Liver (tissue), 3 donors: ENCODE measurements around the gene GAL.

Experiments
- ATF3 ChIP-seq: IDR thresholded peaks from 2 replicates; pipeline ENCODE4 v1.6.1; 2016; ENCODE audit warnings: antibody characterized with exemption
- EGR1 ChIP-seq, 2 donors: IDR thresholded peaks; 2 replicates each; pipeline ENCODE4 v1.6.1; 2016 to 2018; ENCODE audit warnings: antibody characterized with exemption in 2 of 2, low read depth in 2 of 2
- JUND ChIP-seq, 2 donors: IDR thresholded peaks; 2 replicates each; pipeline ENCODE4 v1.6.1; 2016; ENCODE audit warnings: antibody characterized with exemption in 2 of 2
- MAX ChIP-seq: IDR thresholded peaks from 2 replicates; pipeline ENCODE4 v1.6.1; 2016; ENCODE audit warnings: antibody characterized with exemption
- RAD21 ChIP-seq, 2 donors: IDR thresholded peaks; 2 replicates each; pipeline ENCODE4 v1.6.1; 2016; ENCODE audit warnings: antibody characterized with exemption in 2 of 2, mild to moderate bottlenecking in 2 of 2
- ZBTB33 ChIP-seq: IDR thresholded peaks from 2 replicates; pipeline ENCODE4 v1.6.1; 2016; ENCODE audit warnings: antibody characterized with exemption
- TF ChIP-seq, protein P1 (sequence below): fragments of 150-350 bp; IDR thresholded peaks from 2 replicates; pipeline ENCODE4 v1.5.1; 2017; ENCODE audit warnings: improper control_type of control experiment, low read depth, low read length; ENCODE audit not compliant: missing input control
- TF ChIP-seq, protein P2 (sequence below): IDR thresholded peaks from 2 replicates; pipeline ENCODE4 v1.6.1; 2016; ENCODE audit warnings: antibody characterized with exemption, mild to moderate bottlenecking
- donor health status: healthy.
- donor health status: healthy.

DNA sequence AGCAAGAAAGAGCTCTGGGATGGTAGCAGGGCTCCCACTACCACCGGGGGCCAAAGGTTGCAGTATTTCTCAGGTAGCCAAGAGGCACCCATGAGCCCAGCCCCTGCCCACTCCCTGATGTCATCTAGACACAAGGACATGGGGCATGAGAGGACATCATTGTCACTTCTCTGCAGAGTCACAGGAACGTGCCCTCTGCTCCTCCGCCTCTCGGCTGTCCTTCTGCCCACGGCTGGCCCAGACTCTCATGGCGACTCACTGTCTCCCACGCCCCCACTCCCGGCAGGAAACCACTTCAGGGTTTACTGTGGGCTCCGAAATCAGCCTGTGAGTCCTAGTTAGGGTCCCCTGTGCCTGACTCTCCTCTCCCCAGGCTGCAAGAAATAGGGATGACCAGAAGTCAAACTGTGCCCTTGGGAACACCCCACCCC lies 1.8 kb upstream of the GAL start:
- no peak for TF ChIP-seq RAD21 (IDR thresholded peaks at IDR 0.05)
- no peak for TF ChIP-seq EGR1 (IDR thresholded peaks at IDR 0.05; ENCODE audit: low read depth in 2 of 2)
- TF ChIP-seq, protein P1, sequence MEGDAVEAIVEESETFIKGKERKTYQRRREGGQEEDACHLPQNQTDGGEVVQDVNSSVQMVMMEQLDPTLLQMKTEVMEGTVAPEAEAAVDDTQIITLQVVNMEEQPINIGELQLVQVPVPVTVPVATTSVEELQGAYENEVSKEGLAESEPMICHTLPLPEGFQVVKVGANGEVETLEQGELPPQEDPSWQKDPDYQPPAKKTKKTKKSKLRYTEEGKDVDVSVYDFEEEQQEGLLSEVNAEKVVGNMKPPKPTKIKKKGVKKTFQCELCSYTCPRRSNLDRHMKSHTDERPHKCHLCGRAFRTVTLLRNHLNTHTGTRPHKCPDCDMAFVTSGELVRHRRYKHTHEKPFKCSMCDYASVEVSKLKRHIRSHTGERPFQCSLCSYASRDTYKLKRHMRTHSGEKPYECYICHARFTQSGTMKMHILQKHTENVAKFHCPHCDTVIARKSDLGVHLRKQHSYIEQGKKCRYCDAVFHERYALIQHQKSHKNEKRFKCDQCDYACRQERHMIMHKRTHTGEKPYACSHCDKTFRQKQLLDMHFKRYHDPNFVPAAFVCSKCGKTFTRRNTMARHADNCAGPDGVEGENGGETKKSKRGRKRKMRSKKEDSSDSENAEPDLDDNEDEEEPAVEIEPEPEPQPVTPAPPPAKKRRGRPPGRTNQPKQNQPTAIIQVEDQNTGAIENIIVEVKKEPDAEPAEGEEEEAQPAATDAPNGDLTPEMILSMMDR = no peak
- TF ChIP-seq ZBTB33 = no peak
- TF ChIP-seq, protein P2, sequence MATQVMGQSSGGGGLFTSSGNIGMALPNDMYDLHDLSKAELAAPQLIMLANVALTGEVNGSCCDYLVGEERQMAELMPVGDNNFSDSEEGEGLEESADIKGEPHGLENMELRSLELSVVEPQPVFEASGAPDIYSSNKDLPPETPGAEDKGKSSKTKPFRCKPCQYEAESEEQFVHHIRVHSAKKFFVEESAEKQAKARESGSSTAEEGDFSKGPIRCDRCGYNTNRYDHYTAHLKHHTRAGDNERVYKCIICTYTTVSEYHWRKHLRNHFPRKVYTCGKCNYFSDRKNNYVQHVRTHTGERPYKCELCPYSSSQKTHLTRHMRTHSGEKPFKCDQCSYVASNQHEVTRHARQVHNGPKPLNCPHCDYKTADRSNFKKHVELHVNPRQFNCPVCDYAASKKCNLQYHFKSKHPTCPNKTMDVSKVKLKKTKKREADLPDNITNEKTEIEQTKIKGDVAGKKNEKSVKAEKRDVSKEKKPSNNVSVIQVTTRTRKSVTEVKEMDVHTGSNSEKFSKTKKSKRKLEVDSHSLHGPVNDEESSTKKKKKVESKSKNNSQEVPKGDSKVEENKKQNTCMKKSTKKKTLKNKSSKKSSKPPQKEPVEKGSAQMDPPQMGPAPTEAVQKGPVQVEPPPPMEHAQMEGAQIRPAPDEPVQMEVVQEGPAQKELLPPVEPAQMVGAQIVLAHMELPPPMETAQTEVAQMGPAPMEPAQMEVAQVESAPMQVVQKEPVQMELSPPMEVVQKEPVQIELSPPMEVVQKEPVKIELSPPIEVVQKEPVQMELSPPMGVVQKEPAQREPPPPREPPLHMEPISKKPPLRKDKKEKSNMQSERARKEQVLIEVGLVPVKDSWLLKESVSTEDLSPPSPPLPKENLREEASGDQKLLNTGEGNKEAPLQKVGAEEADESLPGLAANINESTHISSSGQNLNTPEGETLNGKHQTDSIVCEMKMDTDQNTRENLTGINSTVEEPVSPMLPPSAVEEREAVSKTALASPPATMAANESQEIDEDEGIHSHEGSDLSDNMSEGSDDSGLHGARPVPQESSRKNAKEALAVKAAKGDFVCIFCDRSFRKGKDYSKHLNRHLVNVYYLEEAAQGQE = no peak
- TF ChIP-seq MAX = no peak
- no peak for TF ChIP-seq JUND (IDR thresholded peaks at IDR 0.05)
- no peak for TF ChIP-seq ATF3
